ENCODE measurements around the gene VWA2.

The VWA2 gene

DNA sequence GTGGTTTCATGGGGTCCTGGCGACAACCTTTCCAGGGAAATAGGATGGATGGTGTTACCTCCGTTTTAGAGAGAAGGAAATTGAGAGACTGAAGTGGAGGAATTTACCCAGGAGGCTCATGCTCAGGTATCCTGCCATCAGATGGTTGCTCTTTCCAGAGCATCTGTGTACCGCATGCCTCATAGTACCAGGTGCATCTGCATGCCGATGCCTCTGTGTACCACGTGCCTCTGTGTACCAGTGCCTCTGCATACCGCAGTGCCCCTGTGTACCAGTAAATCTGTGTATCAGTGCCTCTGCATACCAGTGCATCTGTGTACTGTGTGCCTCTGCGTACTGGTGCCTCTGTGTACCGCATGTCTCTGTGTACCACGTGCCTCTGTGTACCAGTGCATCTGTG is 3.2 kb downstream of the VWA2 start (continued):
- TF ChIP-seq SALL2 (tag by site-specific recombination; IDR thresholded peaks at IDR 0.05; ENCODE audit: borderline replicate concordance) (no peak), ZNF660 (tag by site-specific recombination; IDR thresholded peaks at IDR 0.05) (no peak)

DNA sequence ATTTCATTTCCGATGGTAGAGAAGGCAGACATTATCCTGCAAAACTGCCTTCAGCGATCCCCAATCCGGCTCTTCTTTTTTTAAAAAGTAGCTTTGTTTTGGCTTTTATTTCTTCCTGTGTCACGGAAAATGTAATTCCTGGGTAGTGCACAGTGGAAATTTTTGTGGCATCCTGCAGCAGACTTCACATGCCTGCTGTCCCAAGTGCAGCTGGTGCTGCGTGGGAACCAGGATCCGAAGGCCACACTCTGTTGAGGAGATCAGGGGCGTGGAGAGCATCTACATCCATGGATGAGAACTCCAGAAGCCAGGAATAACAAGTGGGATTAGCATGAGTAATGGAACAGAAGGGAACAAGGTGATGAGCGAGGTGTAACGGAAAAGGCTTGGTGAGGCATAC is 4.6 kb downstream of the VWA2 start:
- TF ChIP-seq, protein P1, sequence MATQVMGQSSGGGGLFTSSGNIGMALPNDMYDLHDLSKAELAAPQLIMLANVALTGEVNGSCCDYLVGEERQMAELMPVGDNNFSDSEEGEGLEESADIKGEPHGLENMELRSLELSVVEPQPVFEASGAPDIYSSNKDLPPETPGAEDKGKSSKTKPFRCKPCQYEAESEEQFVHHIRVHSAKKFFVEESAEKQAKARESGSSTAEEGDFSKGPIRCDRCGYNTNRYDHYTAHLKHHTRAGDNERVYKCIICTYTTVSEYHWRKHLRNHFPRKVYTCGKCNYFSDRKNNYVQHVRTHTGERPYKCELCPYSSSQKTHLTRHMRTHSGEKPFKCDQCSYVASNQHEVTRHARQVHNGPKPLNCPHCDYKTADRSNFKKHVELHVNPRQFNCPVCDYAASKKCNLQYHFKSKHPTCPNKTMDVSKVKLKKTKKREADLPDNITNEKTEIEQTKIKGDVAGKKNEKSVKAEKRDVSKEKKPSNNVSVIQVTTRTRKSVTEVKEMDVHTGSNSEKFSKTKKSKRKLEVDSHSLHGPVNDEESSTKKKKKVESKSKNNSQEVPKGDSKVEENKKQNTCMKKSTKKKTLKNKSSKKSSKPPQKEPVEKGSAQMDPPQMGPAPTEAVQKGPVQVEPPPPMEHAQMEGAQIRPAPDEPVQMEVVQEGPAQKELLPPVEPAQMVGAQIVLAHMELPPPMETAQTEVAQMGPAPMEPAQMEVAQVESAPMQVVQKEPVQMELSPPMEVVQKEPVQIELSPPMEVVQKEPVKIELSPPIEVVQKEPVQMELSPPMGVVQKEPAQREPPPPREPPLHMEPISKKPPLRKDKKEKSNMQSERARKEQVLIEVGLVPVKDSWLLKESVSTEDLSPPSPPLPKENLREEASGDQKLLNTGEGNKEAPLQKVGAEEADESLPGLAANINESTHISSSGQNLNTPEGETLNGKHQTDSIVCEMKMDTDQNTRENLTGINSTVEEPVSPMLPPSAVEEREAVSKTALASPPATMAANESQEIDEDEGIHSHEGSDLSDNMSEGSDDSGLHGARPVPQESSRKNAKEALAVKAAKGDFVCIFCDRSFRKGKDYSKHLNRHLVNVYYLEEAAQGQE (tag by site-specific recombination; IDR thresholded peaks at IDR 0.05): no peak
- TF ChIP-seq GFI1B (tag by site-specific recombination; IDR thresholded peaks at IDR 0.05): no peak
- no peak for TF ChIP-seq ZNF610 (tag by site-specific recombination; IDR thresholded peaks at IDR 0.05; ENCODE audit: borderline replicate concordance)
- no peak for TF ChIP-seq ZBTB17 (tag by site-specific recombination; IDR thresholded peaks at IDR 0.05)
- TF ChIP-seq ZBTB8A (tag by site-specific recombination; IDR thresholded peaks at IDR 0.05): no peak
- TF ChIP-seq, protein P2, sequence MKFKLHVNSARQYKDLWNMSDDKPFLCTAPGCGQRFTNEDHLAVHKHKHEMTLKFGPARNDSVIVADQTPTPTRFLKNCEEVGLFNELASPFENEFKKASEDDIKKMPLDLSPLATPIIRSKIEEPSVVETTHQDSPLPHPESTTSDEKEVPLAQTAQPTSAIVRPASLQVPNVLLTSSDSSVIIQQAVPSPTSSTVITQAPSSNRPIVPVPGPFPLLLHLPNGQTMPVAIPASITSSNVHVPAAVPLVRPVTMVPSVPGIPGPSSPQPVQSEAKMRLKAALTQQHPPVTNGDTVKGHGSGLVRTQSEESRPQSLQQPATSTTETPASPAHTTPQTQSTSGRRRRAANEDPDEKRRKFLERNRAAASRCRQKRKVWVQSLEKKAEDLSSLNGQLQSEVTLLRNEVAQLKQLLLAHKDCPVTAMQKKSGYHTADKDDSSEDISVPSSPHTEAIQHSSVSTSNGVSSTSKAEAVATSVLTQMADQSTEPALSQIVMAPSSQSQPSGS (tag by site-specific recombination; IDR thresholded peaks at IDR 0.05; ENCODE audit: low read depth): no peak
- no peak for TF ChIP-seq ZNF23 (tag by site-specific recombination; IDR thresholded peaks at IDR 0.05; ENCODE audit: borderline replicate concordance)
- TF ChIP-seq ZNF830 (tag by site-specific recombination; IDR thresholded peaks at IDR 0.05; ENCODE audit: low read depth): no peak
- TF ChIP-seq ZNF624 (tag by site-specific recombination; IDR thresholded peaks at IDR 0.05): no peak
- TF ChIP-seq, protein P3, sequence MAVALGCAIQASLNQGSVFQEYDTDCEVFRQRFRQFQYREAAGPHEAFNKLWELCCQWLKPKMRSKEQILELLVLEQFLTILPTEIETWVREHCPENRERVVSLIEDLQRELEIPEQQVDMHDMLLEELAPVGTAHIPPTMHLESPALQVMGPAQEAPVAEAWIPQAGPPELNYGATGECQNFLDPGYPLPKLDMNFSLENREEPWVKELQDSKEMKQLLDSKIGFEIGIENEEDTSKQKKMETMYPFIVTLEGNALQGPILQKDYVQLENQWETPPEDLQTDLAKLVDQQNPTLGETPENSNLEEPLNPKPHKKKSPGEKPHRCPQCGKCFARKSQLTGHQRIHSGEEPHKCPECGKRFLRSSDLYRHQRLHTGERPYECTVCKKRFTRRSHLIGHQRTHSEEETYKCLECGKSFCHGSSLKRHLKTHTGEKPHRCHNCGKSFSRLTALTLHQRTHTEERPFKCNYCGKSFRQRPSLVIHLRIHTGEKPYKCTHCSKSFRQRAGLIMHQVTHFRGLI (tag by site-specific recombination; IDR thresholded peaks at IDR 0.05): no peak
- TF ChIP-seq GLIS2 (tag by site-specific recombination; IDR thresholded peaks at IDR 0.05): no peak
- TF ChIP-seq MZF1 (tag by site-specific recombination; IDR thresholded peaks at IDR 0.05; ENCODE audit: borderline replicate concordance): no peak
- no peak for TF ChIP-seq ZNF133 (tag by site-specific recombination; IDR thresholded peaks at IDR 0.05)
- TF ChIP-seq, protein P4, sequence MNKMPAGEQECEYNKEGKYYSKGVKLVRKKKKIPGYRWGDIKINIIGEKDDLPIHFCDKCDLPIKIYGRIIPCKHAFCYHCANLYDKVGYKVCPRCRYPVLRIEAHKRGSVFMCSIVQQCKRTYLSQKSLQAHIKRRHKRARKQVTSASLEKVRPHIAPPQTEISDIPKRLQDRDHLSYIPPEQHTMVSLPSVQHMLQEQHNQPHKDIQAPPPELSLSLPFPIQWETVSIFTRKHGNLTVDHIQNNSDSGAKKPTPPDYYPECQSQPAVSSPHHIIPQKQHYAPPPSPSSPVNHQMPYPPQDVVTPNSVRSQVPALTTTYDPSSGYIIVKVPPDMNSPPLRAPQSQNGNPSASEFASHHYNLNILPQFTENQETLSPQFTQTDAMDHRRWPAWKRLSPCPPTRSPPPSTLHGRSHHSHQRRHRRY (tag by site-specific recombination; IDR thresholded peaks at IDR 0.05): no peak
- TF ChIP-seq, protein P5, sequence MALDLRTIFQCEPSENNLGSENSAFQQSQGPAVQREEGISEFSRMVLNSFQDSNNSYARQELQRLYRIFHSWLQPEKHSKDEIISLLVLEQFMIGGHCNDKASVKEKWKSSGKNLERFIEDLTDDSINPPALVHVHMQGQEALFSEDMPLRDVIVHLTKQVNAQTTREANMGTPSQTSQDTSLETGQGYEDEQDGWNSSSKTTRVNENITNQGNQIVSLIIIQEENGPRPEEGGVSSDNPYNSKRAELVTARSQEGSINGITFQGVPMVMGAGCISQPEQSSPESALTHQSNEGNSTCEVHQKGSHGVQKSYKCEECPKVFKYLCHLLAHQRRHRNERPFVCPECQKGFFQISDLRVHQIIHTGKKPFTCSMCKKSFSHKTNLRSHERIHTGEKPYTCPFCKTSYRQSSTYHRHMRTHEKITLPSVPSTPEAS (tag by site-specific recombination; IDR thresholded peaks at IDR 0.05): no peak
- no peak for TF ChIP-seq ZNF37A (tag by site-specific recombination; IDR thresholded peaks at IDR 0.05)
- no peak for TF ChIP-seq ZNF529 (tag by site-specific recombination; IDR thresholded peaks at IDR 0.05; ENCODE audit: insufficient replicate concordance)
- TF ChIP-seq ZNF433 (tag by site-specific recombination; IDR thresholded peaks at IDR 0.05; ENCODE audit: low read depth): no peak
- no peaks in the 10 kb centered on the region for H3K36me3 ChIP-seq (ENCODE audit: control insufficient read depth in 2 of 2, insufficient read depth in 1 of 2, low read length in 2 of 2)
- H3K4me1 ChIP-seq (ENCODE audit: control insufficient read depth, insufficient read depth, low read length): peaks cover 2% of the 10 kb centered on the region; the same call in 1 of the 2 replicates
- H3K27ac ChIP-seq (ENCODE audit: extremely low read depth, low read depth, low read length): no peak overlapping the region
- H3K9me3 ChIP-seq (ENCODE audit: control insufficient read depth, insufficient read depth, low read depth, low read length): no peaks in the 10 kb centered on the region
- CTCF ChIA-PET: no interaction called here
- H3K4me3 ChIP-seq (ENCODE audit: low read depth, low read length): no peak overlapping the region
- POLR2A ChIA-PET: no interaction called here
